Progenitor cell of endocrine pancreas (in vitro differentiated cells): ENCODE data around the gene MYOZ1. TPM values are rescaled to one million over a fixed set of nuclear protein-coding genes. Genes with fewer than 3 reads are reported as not detected.

Source experiments
- DNase-seq: peaks from one replicate; pipeline ENCODE4 v3.0.0; 2021; ENCODE audit warnings: low spot score; ENCODE audit not compliant: unreplicated experiment
- H3K27ac Mint-ChIP-seq: 2 replicates; pipeline ENCODE4 v1.8.0; 2021; ENCODE audit warnings: mild to moderate bottlenecking, moderate library complexity, mixed read lengths
- H3K27me3 Mint-ChIP-seq: 2 replicates; pipeline ENCODE4 v1.8.0; 2021; ENCODE audit warnings: mixed read lengths
- H3K36me3 Mint-ChIP-seq: 2 replicates; pipeline ENCODE4 v1.8.0; 2022; ENCODE audit warnings: mixed read lengths; ENCODE audit not compliant: insufficient read depth
- H3K4me1 Mint-ChIP-seq: 2 replicates; pipeline ENCODE4 v1.8.0; 2021; ENCODE audit warnings: low read depth, mixed read lengths
- H3K4me3 Mint-ChIP-seq: 2 replicates; pipeline ENCODE4 v1.8.0; 2021; ENCODE audit warnings: low read depth, mild to moderate bottlenecking, moderate library complexity, mixed read lengths
- H3K9me3 Mint-ChIP-seq: 2 replicates; pipeline ENCODE4 v1.8.0; 2021; ENCODE audit warnings: low read depth, mixed read lengths
- CTCF ChIP-seq: fragments of 200-600 bp; sonication (generic); IDR thresholded peaks from one replicate; pipeline ENCODE4 v1.5.0; 2021; ENCODE audit warnings: antibody characterized with exemption, mild to moderate bottlenecking; ENCODE audit not compliant: unreplicated experiment
- total RNA-seq: library from RNA; stranded (reverse); gene quantifications from 2 replicates; pipeline ENCODE4 v1.2.1, GENCODE V29; 2021

MYOZ1 gene
- total RNA-seq, 1 donor from 2014 or later, result 0.31 TPM

- H3K9me3 Mint-ChIP-seq, result peaks cover 7% of the 10 kb centered on the region
- no peak for DNase-seq
- TF ChIP-seq CTCF, result no peak
- H3K27me3 Mint-ChIP-seq, result no peaks in the 10 kb centered on the region
- H3K36me3 Mint-ChIP-seq, result peaks cover 13% of the 10 kb centered on the region
- peak overlapping the region; percentile 87 for H3K27ac Mint-ChIP-seq
- peaks cover 55% of the 10 kb centered on the region for H3K4me1 Mint-ChIP-seq
- no peak overlapping the region for H3K4me3 Mint-ChIP-seq
Observed at GRCh38 chr10:73586583-73586984, 54.7 kb downstream of the MYOZ1 start.

GRCh38 chr10:73585327-73585726 is 55.9 kb downstream of the MYOZ1 start:
- no peak for TF ChIP-seq CTCF
- Mint-ChIP-seq H3K4me3 (no peak overlapping the region), H3K36me3 (peaks cover 13% of the 10 kb centered on the region), H3K4me1 (peaks cover 48% of the 10 kb centered on the region), H3K9me3 (peaks cover 7% of the 10 kb centered on the region), H3K27me3 (no peaks in the 10 kb centered on the region), H3K27ac (peak overlapping the region; percentile 43)
- DNase-seq, result no peak

- H3K27me3 Mint-ChIP-seq, result no peaks in the 10 kb centered on the region
- H3K9me3 Mint-ChIP-seq, result peaks cover 7% of the 10 kb centered on the region
- no peak overlapping the region for H3K27ac Mint-ChIP-seq
- H3K4me3 Mint-ChIP-seq, result no peak overlapping the region
- no peak for DNase-seq
- peaks cover 43% of the 10 kb centered on the region for H3K4me1 Mint-ChIP-seq
- TF ChIP-seq CTCF, result no peak
- peaks cover 13% of the 10 kb centered on the region for H3K36me3 Mint-ChIP-seq
Observed at GRCh38 chr10:73584737-73585136, 56.5 kb downstream of the MYOZ1 start.

- H3K36me3 Mint-ChIP-seq, result peaks cover 13% of the 10 kb centered on the region
- no peak for DNase-seq
- no peak for TF ChIP-seq CTCF
- H3K9me3 Mint-ChIP-seq, result peaks cover 7% of the 10 kb centered on the region
- no peaks in the 10 kb centered on the region for H3K27me3 Mint-ChIP-seq
- peak overlapping the region; percentile 33 for H3K27ac Mint-ChIP-seq
- H3K4me3 Mint-ChIP-seq, result no peak overlapping the region
- H3K4me1 Mint-ChIP-seq, result peaks cover 26% of the 10 kb centered on the region
Observed at GRCh38 chr10:73581918-73582317, 59.4 kb downstream of the MYOZ1 start.

Other genes starting within 250 kb of the MYOZ1 start
- 58.9 and 68.2 TPM in 2 replicates for gene ANXA7, start 227.4 kb downstream of the MYOZ1 start, total RNA-seq
- gene MSS51, start 207.9 kb downstream of the MYOZ1 start, total RNA-seq, result 4.2 and 5.1 TPM in 2 replicates
- gene PPP3CB, start 145.4 kb downstream of the MYOZ1 start, total RNA-seq, result 49.6 and 56.4 TPM in 2 replicates
- gene USP54, start 50.1 kb downstream of the MYOZ1 start, total RNA-seq, result 79.0 and 83.8 TPM in 2 replicates
- 0.07 TPM in 1 of 2 replicates, not detected in the other for gene SYNPO2L, start 14.6 kb upstream of the MYOZ1 start, total RNA-seq
- gene AGAP5, start 56.6 kb upstream of the MYOZ1 start, total RNA-seq, result 15.5 and 17.3 TPM in 2 replicates
- gene SEC24C, start 102.9 kb upstream of the MYOZ1 start, total RNA-seq, result 93.0 and 96.5 TPM in 2 replicates
- 36.0 and 38.8 TPM in 2 replicates for gene CHCHD1, start 140.6 kb upstream of the MYOZ1 start, total RNA-seq
- 122 and 144 TPM in 2 replicates for gene ZSWIM8, start 144.1 kb upstream of the MYOZ1 start, total RNA-seq
- 36.3 and 40.0 TPM in 2 replicates for gene NDST2, start 170.1 kb upstream of the MYOZ1 start, total RNA-seq
- 20.8 and 24.5 TPM in 2 replicates for gene CAMK2G, start 233.1 kb upstream of the MYOZ1 start, total RNA-seq